ENCODE measurements around the gene GIT1.

Gene GIT1, protein sequence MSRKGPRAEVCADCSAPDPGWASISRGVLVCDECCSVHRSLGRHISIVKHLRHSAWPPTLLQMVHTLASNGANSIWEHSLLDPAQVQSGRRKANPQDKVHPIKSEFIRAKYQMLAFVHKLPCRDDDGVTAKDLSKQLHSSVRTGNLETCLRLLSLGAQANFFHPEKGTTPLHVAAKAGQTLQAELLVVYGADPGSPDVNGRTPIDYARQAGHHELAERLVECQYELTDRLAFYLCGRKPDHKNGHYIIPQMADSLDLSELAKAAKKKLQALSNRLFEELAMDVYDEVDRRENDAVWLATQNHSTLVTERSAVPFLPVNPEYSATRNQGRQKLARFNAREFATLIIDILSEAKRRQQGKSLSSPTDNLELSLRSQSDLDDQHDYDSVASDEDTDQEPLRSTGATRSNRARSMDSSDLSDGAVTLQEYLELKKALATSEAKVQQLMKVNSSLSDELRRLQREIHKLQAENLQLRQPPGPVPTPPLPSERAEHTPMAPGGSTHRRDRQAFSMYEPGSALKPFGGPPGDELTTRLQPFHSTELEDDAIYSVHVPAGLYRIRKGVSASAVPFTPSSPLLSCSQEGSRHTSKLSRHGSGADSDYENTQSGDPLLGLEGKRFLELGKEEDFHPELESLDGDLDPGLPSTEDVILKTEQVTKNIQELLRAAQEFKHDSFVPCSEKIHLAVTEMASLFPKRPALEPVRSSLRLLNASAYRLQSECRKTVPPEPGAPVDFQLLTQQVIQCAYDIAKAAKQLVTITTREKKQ

DNA sequence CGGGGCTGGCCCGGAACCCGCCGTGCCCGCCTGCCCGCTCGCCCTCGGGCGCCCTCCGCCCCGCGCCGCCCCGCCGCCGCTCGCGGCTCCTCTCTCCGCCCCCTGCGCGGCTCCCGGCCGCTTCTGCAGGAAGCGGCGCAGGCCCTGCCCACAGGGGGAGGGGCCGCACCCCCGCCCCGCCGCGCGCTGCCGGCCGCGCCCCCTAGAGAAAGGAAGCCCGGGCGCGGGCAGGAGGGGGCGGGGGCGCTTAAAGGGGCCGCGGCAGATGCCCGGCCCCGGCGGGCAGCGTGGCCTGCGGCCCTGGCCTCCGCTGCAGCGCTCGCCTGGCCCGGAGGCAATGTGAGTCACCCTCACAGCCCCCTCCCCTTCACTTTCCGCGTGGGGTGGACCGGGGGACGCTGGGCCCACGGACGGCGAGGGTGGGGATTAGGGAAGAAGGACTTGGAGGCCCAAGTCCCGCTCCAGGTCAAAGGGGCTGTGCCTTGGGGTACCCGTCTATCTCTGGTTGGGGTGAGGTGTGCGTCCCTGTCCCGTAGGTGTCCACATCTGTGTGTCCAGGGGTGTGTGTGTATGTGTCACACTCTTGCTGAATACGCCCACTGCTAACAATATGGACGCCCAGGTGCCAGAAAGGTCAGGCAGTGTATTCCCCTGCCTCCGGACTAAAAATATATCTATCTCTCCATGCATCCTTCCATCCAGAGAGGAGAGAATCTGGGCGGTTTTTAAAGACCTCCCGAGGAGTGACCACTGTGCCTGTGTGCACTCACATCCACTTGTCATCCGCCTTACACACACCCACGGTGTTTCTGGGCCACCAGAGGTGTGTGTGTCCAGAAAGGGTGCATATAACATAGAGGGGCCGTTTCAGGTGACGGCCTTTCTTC is at the start of gene GIT1:
GIT1 (minus strand) TSS at position 125 of the 887 bp plus-strand sequence. CDS start 270 bp downstream, outside the sequence.
- DNase-seq (ENCODE audit: low spot score) = peak; percentile 95

GRCh38 chr17:29633886-29634285 is 44.4 kb upstream of the GIT1 start:
- no peak for DNase-seq (ENCODE audit: low spot score)

DNA sequence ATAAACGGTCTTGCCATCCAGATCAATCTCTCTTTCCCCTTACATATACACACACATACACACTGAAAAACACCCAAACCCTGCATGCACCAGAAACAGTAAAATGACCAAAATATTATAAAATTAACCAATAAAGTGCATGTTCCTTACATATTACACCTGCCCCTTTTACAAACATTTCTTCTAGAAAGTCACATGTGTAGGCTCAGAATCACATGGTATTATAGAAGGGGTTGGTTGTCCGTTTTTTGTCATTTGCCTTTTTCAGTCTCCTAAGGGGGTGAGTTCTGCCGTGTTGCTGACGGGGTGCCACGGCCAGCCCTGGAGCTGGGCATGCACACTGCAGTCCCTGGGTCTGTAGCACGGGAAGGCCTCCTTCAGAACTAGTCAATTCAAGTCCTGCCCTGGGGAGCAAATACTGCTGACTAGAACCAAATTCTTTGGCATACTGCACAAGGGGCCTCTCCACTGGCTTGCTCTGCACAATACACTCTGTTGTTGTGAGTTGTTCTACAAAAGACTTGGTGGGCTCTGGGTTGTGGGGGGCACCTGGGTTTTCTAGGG is 41.3 kb upstream of the GIT1 start:
- no peak for DNase-seq (ENCODE audit: low spot score)

DNA sequence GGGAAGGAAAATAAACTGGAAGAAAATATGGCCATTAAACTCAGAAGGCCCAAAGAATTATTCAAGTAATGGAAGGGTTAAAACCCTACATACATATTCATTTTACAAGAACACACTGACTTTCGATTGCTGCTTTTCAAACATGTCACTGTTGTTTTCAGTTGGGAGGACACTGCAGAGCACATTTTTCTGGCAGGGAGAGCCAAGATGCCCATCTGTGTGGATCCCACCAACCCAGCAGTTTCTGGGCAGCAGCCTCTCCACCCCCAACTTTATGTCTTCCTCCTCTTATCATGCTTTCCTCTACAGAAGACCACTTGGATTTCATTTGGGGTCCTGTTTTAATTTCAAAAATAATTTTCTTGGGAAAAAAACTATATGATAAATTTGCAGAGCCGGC is 40.4 kb upstream of the GIT1 start:
- no peak for DNase-seq (ENCODE audit: low spot score)

- no peak for DNase-seq (ENCODE audit: low spot score)
These were observed 39.2 kb upstream of the GIT1 start for GRCh38 chr17:29628644-29629043.

- DNase-seq (ENCODE audit: low spot score) = no peak
These were observed 38.5 kb upstream of the GIT1 start for GRCh38 chr17:29627951-29628350.

- DNase-seq (ENCODE audit: low spot score) = peak; percentile 59
These were observed 35.7 kb upstream of the GIT1 start for GRCh38 chr17:29625037-29625750.

DNA sequence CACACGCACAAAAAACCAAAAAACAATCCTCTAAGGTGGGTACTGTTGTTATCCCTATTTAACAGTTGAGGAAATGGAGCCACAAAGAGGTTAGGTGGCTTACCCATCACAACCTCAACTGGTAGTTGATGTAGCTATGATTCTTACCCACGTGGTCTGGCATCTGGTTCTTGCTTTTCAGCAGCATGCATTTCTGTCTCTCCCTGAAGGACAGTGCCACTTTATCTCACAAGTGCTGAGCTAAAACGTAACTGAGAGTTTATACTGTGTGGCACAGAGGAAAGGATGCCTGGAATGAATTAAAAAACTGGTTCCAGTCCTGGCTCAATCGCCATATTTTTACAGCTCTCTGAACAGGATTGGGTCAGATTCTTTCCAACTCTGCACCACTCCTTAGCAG is 35.1 kb upstream of the GIT1 start:
- no peak for DNase-seq (ENCODE audit: low spot score)

DNA sequence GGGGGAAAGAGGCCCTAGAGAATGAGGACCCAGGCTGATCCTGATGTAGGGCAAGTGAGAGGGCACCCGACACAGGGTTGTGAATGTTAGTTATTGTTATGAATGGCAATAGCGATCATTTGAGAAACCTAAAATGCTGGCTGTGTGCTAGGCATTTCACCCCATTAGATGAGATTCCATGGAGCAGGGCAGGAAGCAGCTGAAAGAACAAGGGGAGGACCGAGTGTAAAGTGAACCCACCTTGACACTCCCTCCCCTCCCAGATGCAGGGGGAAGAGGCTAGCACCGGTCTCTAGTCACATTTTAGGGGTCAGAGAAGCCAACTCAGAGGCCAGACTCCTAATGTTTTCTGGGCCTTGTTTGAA is 33.8 kb upstream of the GIT1 start:
- DNase-seq (ENCODE audit: low spot score) = no peak

- peak; percentile 75 for DNase-seq (ENCODE audit: low spot score)
These were observed 33.2 kb upstream of the GIT1 start, which contains the start of gene CORO6 for GRCh38 chr17:29622337-29623282. Gene CORO6, minus strand, starts transcription at chr17:29622912. Its CDS starts 1,491 bp downstream, at chr17:29621421.

- DNase-seq (ENCODE audit: low spot score) = no peak
These were observed 32.3 kb upstream of the GIT1 start for GRCh38 chr17:29621751-29622194.

- DNase-seq (ENCODE audit: low spot score) = no peak
These were observed 31.5 kb upstream of the GIT1 start for GRCh38 chr17:29620779-29621500.

- no peak for DNase-seq (ENCODE audit: low spot score)
These were observed 30.8 kb upstream of the GIT1 start for GRCh38 chr17:29620271-29620670.

- peak; percentile 35 for DNase-seq (ENCODE audit: low spot score)
These were observed 29.8 kb upstream of the GIT1 start for GRCh38 chr17:29619251-29619650.

GRCh38 chr17:29618272-29619065 is 29.0 kb upstream of the GIT1 start:
- no peak for DNase-seq (ENCODE audit: low spot score)

- DNase-seq (ENCODE audit: low spot score) = peak; percentile 48
These were observed 28.2 kb upstream of the GIT1 start for GRCh38 chr17:29617481-29618271.

DNA sequence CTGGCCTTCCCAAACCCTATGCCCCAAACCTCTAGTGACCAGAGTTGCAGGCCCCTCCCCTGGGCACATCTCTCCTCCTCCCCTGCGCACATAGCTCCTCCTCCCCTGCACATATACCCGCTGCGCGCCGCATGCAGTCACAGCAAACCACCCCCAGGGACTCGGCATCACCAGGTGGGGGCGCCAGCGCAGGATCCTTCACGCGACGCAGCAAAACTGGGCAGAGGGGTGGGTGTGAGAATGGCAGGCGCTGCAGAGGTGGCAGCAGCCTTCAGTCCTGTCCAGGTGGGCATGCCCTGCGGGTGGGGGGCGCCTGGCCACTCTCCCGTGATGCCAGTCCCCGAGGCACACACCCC is 27.7 kb upstream of the GIT1 start:
- DNase-seq (ENCODE audit: low spot score) = peak; percentile 54

Measured in AG08395 (cell line).